CD4-positive, alpha-beta T cell treated with Interferon alpha-2 for 1 hour (primary cell): ENCODE data around the gene KIF5C.

Source experiments
- DNase-seq, 2 donors: peaks; one replicate each; pipeline ENCODE4 v3.0.0-alpha.2; 2020 to 2022

KIF5C gene

DNA sequence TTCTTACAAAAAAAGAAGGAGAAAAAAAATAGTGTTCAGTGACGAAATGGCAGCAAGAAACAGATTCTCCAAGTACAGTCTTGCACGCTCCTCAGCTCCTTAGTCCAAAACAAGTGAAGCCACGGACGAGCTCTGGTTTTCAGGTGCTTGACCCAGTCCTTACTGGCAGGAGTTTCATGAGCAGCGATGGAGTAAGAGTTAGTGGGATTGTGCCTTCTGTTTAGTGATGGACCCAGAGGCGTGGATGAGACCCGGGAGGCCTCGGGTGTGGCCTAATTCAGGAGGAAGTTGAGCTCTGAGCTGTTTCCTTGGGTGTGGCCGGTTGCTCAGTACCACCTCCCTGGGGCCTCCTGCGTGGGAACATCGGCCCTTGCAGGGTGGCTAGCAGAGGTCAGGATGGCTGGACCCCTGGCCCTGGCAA, 52.0 kb downstream of the KIF5C start:
- peak; percentile 17 to 39 for DNase-seq

GRCh38 chr2:148928395-148928794, 53.4 kb downstream of the KIF5C start:
- DNase-seq, result no peak

DNA sequence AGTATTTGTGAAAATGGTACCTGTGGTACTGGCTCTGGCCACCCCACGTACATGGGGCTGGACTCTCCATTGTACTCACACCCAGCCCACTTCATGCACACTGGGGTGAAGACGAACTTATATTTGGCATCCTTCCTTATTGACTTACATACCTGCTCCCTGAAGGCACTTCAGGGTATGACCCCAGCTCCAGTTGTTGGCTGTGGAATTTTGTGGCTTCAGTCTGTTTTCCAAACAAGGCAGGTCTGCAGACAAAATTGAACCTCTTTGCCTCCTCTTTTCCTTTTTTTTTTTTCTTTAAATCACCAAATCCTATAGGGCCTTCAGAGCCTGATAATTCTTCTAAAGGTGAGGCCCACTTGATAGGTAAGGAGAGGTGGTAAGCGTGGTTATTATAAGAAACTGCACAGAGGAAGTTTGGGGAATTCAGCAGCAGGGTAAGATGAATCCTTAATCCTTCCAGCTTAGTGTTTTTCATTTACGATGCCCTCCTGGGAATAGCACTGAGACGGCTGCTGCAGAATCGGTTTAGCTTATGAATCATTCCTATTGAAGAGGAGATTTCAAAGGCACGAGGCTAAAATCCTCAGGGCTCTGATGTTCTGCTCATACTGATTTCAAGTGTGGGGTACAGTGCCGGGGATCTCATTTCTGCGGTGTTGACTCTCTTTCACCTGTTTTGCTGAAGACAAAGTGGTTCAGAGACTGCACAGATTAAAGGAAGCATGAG, 55.2 kb downstream of the KIF5C start:
- no peak for DNase-seq

GRCh38 chr2:148932536-148932935, 57.5 kb downstream of the KIF5C start:
- no peak for DNase-seq

- no peak for DNase-seq
Measured at GRCh38 chr2:148933456-148933855, 58.4 kb downstream of the KIF5C start.

GRCh38 chr2:148935791-148936190, 60.8 kb downstream of the KIF5C start:
- DNase-seq, result no peak

DNA sequence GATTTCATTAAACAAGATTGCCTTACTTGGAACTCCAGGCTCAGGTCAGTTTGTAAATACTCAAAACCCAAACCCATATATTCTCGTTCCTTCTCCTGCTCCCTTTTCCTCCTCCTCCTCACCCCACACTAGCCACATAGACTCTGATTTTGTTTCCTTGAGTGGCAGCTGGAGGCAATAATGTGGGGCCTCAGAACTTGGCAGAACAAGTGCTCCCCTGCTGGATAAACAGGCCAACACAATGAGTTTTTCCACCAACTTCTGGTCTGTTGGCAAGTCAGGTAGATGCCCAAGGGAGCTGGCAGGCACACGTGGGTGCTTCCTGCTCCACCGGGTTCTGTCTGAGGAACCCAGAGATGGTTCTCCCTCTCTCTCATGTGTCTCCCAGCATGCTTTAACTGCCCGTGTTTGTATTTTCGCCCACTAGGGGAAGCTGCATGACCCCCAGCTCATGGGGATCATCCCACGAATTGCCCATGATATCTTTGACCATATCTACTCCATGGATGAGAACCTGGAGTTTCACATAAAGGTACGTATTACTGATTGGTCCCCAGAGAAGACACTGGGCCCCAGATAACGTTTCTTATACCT, 61.9 kb downstream of the KIF5C start:
- DNase-seq, result no peak

DNA sequence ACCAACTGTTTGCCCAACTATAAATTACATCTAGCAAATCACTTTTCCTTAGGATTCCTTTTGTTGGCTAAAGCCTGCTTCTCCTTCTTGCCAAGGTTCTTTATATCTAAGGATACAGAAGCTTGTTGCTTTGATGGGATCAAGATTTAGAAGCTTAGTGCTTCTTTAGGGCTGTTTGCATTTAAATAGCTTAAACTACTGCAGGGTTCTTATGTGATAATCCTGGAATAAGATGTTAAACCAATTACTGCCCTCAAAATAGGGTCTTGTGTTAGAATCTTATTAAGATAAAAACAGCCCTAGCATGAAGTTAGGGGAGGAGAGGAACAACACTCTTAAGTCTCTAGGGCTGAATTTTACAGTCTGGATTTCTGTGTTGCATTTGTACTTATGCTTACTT, 64.2 kb downstream of the KIF5C start:
- no peak for DNase-seq

GRCh38 chr2:148943097-148943496, 68.1 kb downstream of the KIF5C start:
- no peak for DNase-seq

DNA sequence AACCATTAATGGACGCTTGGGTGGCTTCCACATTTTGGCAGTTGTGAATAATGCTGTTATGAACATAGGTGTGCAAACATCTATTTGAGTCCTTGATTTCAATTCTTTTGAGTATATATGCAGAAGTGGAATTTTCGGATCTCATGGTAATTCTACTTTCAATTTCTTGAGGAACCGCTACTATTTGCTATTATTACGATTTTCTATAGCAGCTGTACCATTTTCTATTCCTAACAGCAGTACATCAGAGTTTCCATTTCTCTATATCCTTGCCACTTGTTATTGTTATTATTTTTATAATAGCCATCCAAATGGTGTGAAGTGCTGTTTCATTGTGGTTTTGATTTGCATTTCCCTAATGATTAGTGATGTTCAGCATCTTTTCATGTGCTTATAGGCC, 69.5 kb downstream of the KIF5C start:
- DNase-seq, result no peak

GRCh38 chr2:148947299-148947698, 72.3 kb downstream of the KIF5C start:
- no peak for DNase-seq

DNA sequence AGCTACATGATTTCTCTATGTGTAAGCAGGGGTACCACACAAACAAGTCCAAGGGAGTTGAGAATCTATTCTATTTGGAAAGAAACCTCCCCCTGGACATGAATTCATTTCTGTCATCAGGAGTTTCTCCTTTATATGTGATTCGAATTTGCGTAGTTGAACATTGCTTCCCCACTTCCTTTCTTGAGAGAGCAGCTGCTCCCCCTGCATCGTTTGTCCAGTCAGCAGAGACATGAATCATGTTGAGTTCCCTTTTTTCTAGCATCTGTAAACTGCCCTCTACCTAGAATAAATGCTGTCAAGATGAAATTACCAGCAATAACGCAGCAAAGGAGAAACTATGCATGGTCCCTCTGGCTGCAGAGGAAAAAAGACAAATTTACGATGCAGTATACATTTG, 73.8 kb downstream of the KIF5C start:
- no peak for DNase-seq

DNA sequence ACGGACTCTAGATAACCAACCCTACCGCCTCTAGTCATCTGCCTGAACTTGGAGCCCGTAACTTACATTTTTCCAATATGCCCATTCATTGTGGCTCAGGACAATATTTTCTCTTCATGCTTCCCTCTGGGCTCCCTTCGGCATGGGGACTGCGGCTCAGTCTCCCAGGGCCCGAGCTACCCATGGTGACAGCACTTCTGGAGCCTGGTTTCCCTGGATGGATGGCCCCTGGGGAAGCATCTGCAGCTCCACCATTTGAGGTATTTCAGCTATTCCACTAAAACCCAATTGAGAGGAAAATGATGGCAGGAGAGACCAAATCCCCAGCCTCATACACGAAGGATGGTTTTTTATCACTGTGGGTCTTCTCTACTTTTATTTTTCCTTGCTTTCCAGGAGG, 74.3 kb downstream of the KIF5C start:
- DNase-seq, result no peak

DNA sequence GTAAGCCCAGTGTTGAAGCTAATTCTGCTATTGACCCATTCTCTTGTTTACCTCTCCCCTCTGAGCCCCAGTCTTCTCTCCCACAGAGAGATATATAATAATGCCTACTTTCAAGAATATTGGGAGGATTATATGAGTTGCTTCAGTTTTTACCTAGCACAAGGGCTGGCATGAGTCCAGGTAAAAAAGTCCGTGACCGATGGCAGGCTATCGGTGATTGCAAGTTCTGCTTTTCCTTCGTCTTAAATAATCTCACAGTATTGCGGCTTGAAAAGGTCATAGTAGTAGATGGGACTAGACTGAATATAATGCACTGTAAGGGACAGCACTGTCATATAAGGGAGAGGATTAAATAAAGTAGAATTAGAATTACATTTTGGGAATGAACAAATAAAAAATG, 77.6 kb downstream of the KIF5C start:
- no peak for DNase-seq

DNA sequence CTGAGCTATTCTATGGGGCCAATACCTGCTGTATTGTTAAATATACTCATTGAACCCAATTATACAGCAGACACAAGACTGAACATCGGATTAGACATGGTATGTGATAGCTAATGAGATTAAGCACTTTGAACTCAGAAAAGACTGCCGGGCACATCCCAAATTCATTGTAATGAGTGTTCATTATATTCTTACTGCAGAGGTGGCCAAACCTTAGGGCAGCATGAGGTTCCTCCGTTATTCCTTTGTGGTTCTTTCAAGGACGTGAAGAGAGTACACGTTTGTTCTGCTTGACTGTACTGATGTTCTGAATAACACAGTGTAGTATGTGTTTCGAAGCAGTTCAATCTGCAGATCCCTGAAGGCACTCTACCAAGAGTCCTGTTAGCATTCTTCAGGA, 78.4 kb downstream of the KIF5C start:
- no peak for DNase-seq

- DNase-seq, result no peak
Measured at GRCh38 chr2:148954536-148954935, 79.5 kb downstream of the KIF5C start.

DNA sequence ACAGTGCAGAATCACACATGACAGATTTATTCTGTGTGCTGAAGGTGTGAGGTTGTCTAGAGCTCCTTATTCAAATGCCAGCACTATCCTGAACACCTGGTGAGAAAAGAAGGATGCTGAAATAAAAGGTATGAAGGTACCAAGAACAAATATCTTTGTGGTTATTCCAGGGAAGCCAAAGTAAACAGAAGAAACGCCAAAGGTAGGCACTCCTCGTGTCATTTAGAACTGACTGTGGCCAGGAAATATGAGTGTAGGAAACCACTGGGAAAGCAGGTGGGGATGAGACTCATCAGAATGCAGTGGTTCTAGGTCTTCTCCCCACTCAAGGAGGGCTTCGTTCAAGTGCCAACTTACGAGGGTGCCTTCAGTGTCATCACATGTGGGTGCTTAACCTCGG, 80.8 kb downstream of the KIF5C start:
- DNase-seq, result no peak

GRCh38 chr2:148957023-148957422, 82.0 kb downstream of the KIF5C start:
- peak in 1 of 2 donors; percentile 24 for DNase-seq

GRCh38 chr2:148959745-148960144, 84.7 kb downstream of the KIF5C start:
- DNase-seq, result no peak

DNA sequence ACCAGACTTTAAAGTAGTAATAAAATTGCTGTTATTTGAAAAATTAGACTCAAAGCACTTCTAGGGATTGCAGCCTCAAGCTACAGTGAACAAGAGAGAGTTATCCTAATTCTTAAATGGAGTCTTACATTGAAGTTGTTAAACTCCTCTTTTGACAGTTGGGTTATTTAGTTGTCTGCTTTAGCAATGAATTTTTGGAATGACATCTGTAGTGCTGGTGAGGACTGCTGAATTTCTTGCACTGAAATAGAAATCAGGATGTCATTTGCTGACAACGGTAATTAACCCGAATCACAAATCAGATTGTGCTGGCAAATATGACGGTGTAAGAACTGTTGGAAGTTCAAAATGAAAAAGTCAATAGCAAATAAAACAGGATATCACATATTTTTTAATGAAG, 85.5 kb downstream of the KIF5C start:
- no peak for DNase-seq

GRCh38 chr2:148963461-148963860, 88.4 kb downstream of the KIF5C start:
- DNase-seq, result no peak

GRCh38 chr2:148965623-148966437, 90.8 kb downstream of the KIF5C start:
- DNase-seq, result no peak

- no peak for DNase-seq
Measured at GRCh38 chr2:148966438-148966758, 91.4 kb downstream of the KIF5C start.

DNA sequence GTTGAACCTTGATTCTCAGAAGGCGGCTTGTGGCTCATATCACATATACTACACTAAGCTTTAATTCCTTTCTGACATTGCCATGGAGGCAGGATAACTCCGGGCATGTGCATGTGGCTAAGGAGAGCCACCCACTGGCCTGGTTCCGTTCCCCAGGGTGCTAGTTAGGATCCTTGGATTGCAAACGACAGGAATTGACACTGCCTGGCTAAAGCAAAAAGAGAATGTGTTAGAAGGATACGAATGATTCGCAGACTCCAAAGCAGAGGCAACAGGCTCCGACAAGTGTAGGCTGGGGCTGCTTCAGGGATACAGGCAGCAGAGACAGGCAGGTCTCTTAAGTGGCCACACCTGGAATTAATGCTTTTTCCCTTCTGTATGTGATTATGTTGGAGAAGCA, 92.0 kb downstream of the KIF5C start:
- no peak for DNase-seq
